HepG2 (cell line): ENCODE results near the gene TREML1. TPM values are rescaled to one million over a fixed set of nuclear protein-coding genes. Genes with fewer than 3 reads are reported as not detected.

Experiments
- ATAC-seq: fragments of 200-7000 bp; cut with Tn5 transposase; 3 replicates; pipeline ENCODE4 v1.9.1; 2020; ENCODE audit warnings: mild to moderate bottlenecking, moderate library complexity
- BruUV-seq: library from RNA; stranded (reverse); fragments of 400-500 nt; replicated peaks from 2 replicates; lab custom pipeline; 2021; lab: Mats Ljungman, UMichigan
- CTCF ChIA-PET: fragments of 300-600 bp; formaldehyde crosslinking; extraction: SDS; loops from one replicate; lab custom pipeline; 2021; ENCODE audit warnings: low total read pairs, inconsistent platforms, low intra/inter-chr PET ratio; lab: Yijun Ruan, JAX
- POLR2A ChIA-PET: fragments of 350-600 bp; sonication (Branson Sonifier 250); formaldehyde crosslinking; loops from one replicate; lab custom pipeline; 2020; ENCODE audit warnings: antibody characterized with exemption, inconsistent platforms; lab: Yijun Ruan, JAX
- DNase-seq: peaks from one replicate; pipeline ENCODE4 v3.0.0-alpha.2; 2015; ENCODE audit warnings: low spot score
- FAIRE-seq: peaks from 3 replicates; lab custom pipeline; 2011; peaks lifted over from hg19 to GRCh38; lab: Jason Lieb, UNC
- H2AFZ ChIP-seq: one replicate; pipeline ENCODE4 v1.6.1; 2011; ENCODE audit warnings: low read length, inconsistent platforms
- H3K27ac ChIP-seq: fragments of 300-600 bp; 3 replicates; pipeline ENCODE4 v1.8.0; 2011; ENCODE audit warnings: mixed run types, mild to moderate bottlenecking, mixed read lengths, low read length, inconsistent platforms; ENCODE audit not compliant: insufficient read depth; ENCODE audit errors: extremely low read length
- H3K27me3 ChIP-seq, 2 experiments: fragments of 200-600 bp in 1 of 2; 2 replicates in 1 of 2; 3 replicates in 1 of 2; pipeline versions ENCODE4 v1.6.0 to v1.8.0; 2011; ENCODE audit warnings: low read length in 2 of 2, mild to moderate bottlenecking in 2 of 2, moderate library complexity in 2 of 2, inconsistent platforms in 1 of 2; ENCODE audit not compliant: insufficient read depth in 2 of 2, control insufficient read depth in 1 of 2
- H3K36me3 ChIP-seq, 2 experiments: fragments of 200-600 bp in 1 of 2; replicated peaks in 1 of 2; 2 replicates in 1 of 2; 3 replicates in 1 of 2; pipeline versions ENCODE4 v1.5.1 to v1.8.0; 2011; ENCODE audit warnings: low read length in 2 of 2, inconsistent platforms in 1 of 2; ENCODE audit not compliant: insufficient read depth in 2 of 2, control insufficient read depth in 1 of 2
- H3K4me1 ChIP-seq: 2 replicates; pipeline ENCODE4 v1.5.1; 2012; ENCODE audit warnings: low read length, inconsistent platforms; ENCODE audit not compliant: insufficient read depth
- H3K4me2 ChIP-seq: 2 replicates; pipeline ENCODE4 v1.6.0; 2011; ENCODE audit warnings: low read depth, low read length, inconsistent platforms
- H3K4me3 ChIP-seq, 3 experiments: fragments of 200-600 bp in 1 of 3; sonication (generic), shearing (Covaris generic) in 1 of 3; replicated peaks in 1 of 3; 2 replicates each; pipeline ENCODE4 v1.5.1; 2011 to 2016; ENCODE audit warnings: low read length in 3 of 3, inconsistent platforms in 2 of 3, low read depth in 2 of 3, mild to moderate bottlenecking in 2 of 3, control low read depth in 1 of 3, mixed read lengths in 1 of 3; ENCODE audit not compliant: insufficient read depth in 1 of 3
- H3K79me2 ChIP-seq: one replicate; pipeline ENCODE4 v1.6.1; 2011; ENCODE audit warnings: low read length, inconsistent platforms; ENCODE audit not compliant: insufficient read depth
- H3K9ac ChIP-seq: 2 replicates; pipeline ENCODE4 v1.6.0; 2011; ENCODE audit warnings: mild to moderate bottlenecking, low read depth, low read length, inconsistent platforms; ENCODE audit not compliant: insufficient read depth
- H3K9me3 ChIP-seq: 2 replicates; pipeline ENCODE4 v1.5.1; 2012; ENCODE audit warnings: mild to moderate bottlenecking, low read length
- H4K20me1 ChIP-seq: 2 replicates; pipeline ENCODE4 v1.6.0; 2011; ENCODE audit warnings: inconsistent platforms, mild to moderate bottlenecking, low read length, moderate library complexity; ENCODE audit not compliant: insufficient read depth
- HNF4G ChIP-seq, 2 experiments: sonication (generic) in 1 of 2; formaldehyde crosslinking in 1 of 2; IDR thresholded peaks; 2 replicates each; pipeline versions ENCODE4 v1.4.0 to v1.6.1; 2011 to 2020; ENCODE audit warnings: borderline replicate concordance in 2 of 2, low read depth in 2 of 2, mild to moderate bottlenecking in 2 of 2, low read length in 1 of 2, missing genetic modification reagents in 1 of 2, moderate library complexity in 1 of 2
- KLF9 ChIP-seq: IDR thresholded peaks from 2 replicates; pipeline ENCODE4 v1.6.1; 2016; ENCODE audit warnings: low read depth
- MNT ChIP-seq: fragments of 450-650 bp; IDR thresholded peaks from 2 replicates; pipeline ENCODE4 v1.6.1; 2016
- NBN ChIP-seq: fragments of 450-650 bp; conservative IDR thresholded peaks from 2 replicates; pipeline ENCODE4 v1.6.1; 2017
- SMAD3 ChIP-seq: sonication (generic); formaldehyde crosslinking; IDR thresholded peaks from 2 replicates; pipeline ENCODE4 v1.4.0; 2020; ENCODE audit warnings: missing genetic modification reagents
- TCF12 ChIP-seq, 2 experiments: fragments of 450-650 bp in 1 of 2; sonication (generic) in 1 of 2; formaldehyde crosslinking in 1 of 2; IDR thresholded peaks; 2 replicates each; pipeline versions ENCODE4 v1.6.1 to v1.8.0; 2017 to 2022; ENCODE audit warnings: antibody characterized with exemption in 1 of 2, mild to moderate bottlenecking in 1 of 2, missing genetic modification reagents in 1 of 2, moderate library complexity in 1 of 2
- TMF1 ChIP-seq: sonication (generic); formaldehyde crosslinking; IDR thresholded peaks from 2 replicates; pipeline ENCODE4 v1.8.1; 2022; ENCODE audit warnings: low read depth, missing genetic modification reagents
- ZBTB7A ChIP-seq: sonication (generic); formaldehyde crosslinking; IDR thresholded peaks from 2 replicates; pipeline ENCODE4 v1.8.0; 2022; ENCODE audit warnings: mild to moderate bottlenecking, missing genetic modification reagents
- ZFP62 ChIP-seq: sonication (generic); formaldehyde crosslinking; IDR thresholded peaks from 2 replicates; pipeline ENCODE4 v1.4.0; 2020; ENCODE audit warnings: missing genetic modification reagents
- ZNF777 ChIP-seq: sonication (generic); formaldehyde crosslinking; IDR thresholded peaks from 2 replicates; pipeline ENCODE4 v1.4.0; 2020; ENCODE audit warnings: missing genetic modification reagents
- ZXDC ChIP-seq: sonication (generic); formaldehyde crosslinking; IDR thresholded peaks from 2 replicates; pipeline ENCODE4 v1.5.0; 2020; ENCODE audit warnings: mild to moderate bottlenecking, missing genetic modification reagents
- WGBS: methylation state at CpG from one replicate; pipeline ENCODE4 v1.1.6; 2017; ENCODE audit warnings: low lambda C conversion rate; 5-methylcytosine and 5-hydroxymethylcytosine counted together
- in situ Hi-C: cut with HindIII; loops from 2 replicates; pipeline ENCODE4 v1.10.0; 2017; ENCODE audit warnings: low pct_unique_long_range_greater_than_20kb; ENCODE audit not compliant: extremely low pct_ligation_motif_present
- intact Hi-C: fragments of 100-400 bp; cut with micrococcal nuclease; formaldehyde crosslinking; loops from one replicate; pipeline ENCODE4 v1.10.0; 2022; ENCODE audit not compliant: unreplicated experiment
- polyA plus RNA-seq, 8 experiments: library from polyadenylated mRNA; depleted of rRNA in 3 of 8; stranded (reverse) in 7 of 8; unstranded in 1 of 8; fragments of >200 nt; fragmentation: Illumina TruSeq in 4 of 8; extraction: Trizol in 4 of 8; gene quantifications; 2 replicates each; pipeline versions ENCODE4 v1.2.1 to v1.2.3, GENCODE V29; 2011 to 2016; ENCODE audit warnings: low read depth in 4 of 8, missing spikeins in 1 of 8, mixed read lengths in 1 of 8; ENCODE audit not compliant: insufficient read depth in 1 of 8
- total RNA-seq, 5 experiments: library from RNA; depleted of rRNA; stranded (reverse); fragments of >200 nt; fragmentation: Illumina TruSeq; extraction: Trizol; gene quantifications; 2 replicates each; pipeline ENCODE4 v1.2.3, GENCODE V29; 2016; ENCODE audit warnings: low read depth in 1 of 5
- TF ChIP-seq, protein P1 (sequence below): sonication (generic); formaldehyde crosslinking; IDR thresholded peaks from 2 replicates; pipeline ENCODE4 v1.8.0; 2022; ENCODE audit warnings: mild to moderate bottlenecking, missing genetic modification reagents, moderate library complexity
- TF ChIP-seq, protein P2 (sequence below): sonication (generic); formaldehyde crosslinking; IDR thresholded peaks from 2 replicates; pipeline ENCODE4 v1.4.0; 2020; ENCODE audit warnings: missing genetic modification reagents, borderline replicate concordance
- TF ChIP-seq, protein P3 (sequence below): sonication (generic); formaldehyde crosslinking; IDR thresholded peaks from 2 replicates; pipeline ENCODE4 v1.4.0; 2020; ENCODE audit warnings: missing genetic modification reagents, borderline replicate concordance

Gene TREML1
- total and polyA plus RNA-seq, 2 of the 13 experiments (the other 11 are each of a cell fraction or from before 2014, with no cell fraction given), result not detected

- H4K20me1 ChIP-seq, result no peaks in the 10 kb centered on the region
- H3K4me1 ChIP-seq, result peaks cover 1% of the 10 kb centered on the region; the same call in 1 of the 2 replicates
- H3K4me3 ChIP-seq, result no peak overlapping the region
- no peak overlapping the region for H3K4me2 ChIP-seq
- no peaks in the 10 kb centered on the region for H3K9me3 ChIP-seq
- H3K36me3 ChIP-seq, result no peaks in the 10 kb centered on the region
- H3K79me2 ChIP-seq, result no peaks in the 10 kb centered on the region
- no peak overlapping the region for H3K9ac ChIP-seq
- no peak for ATAC-seq
- no peak for DNase-seq
- in situ Hi-C loops, result no loop called here
- H3K27me3 ChIP-seq, result peaks cover 1 to 23% of the 10 kb centered on the region in 2 experiments; a peak in 2 of 5 replicates
- no TSS peak for BruUV-seq
- POLR2A ChIA-PET, result no interaction called here
- FAIRE-seq, result no peak
- WGBS, result 35% methylated on average over 5 of the region's 10 CpGs
- H2AFZ ChIP-seq, result no peak overlapping the region
- intact Hi-C loops, result no loop called here
- H3K27ac ChIP-seq, result no peak overlapping the region
- CTCF ChIA-PET, result no interaction called here
- TF ChIP-seq TMF1 (CRISPR knock-in tag) (no peak), HNF4G (IDR thresholded peaks at IDR 0.05; ENCODE audit: borderline replicate concordance, low read depth, low read length) (no peak), HNF4G (CRISPR knock-in tag; IDR thresholded peaks at IDR 0.05; ENCODE audit: borderline replicate concordance, low read depth) (no peak), SMAD3 (no peak), ZFP62 (no peak), NBN (no peak), MNT (no peak), ZXDC (CRISPR knock-in tag) (no peak), TCF12 (IDR thresholded peaks at IDR 0.05) (no peak), TCF12 (CRISPR knock-in tag; IDR thresholded peaks at IDR 0.05) (no peak), ZBTB7A (CRISPR knock-in tag) (no peak), KLF9 (no peak), ZNF777 (CRISPR knock-in tag) (no peak)
- TF ChIP-seq, protein P1, sequence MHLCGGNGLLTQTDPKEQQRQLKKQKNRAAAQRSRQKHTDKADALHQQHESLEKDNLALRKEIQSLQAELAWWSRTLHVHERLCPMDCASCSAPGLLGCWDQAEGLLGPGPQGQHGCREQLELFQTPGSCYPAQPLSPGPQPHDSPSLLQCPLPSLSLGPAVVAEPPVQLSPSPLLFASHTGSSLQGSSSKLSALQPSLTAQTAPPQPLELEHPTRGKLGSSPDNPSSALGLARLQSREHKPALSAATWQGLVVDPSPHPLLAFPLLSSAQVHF (CRISPR knock-in tag), result no peak
- TF ChIP-seq, protein P2, sequence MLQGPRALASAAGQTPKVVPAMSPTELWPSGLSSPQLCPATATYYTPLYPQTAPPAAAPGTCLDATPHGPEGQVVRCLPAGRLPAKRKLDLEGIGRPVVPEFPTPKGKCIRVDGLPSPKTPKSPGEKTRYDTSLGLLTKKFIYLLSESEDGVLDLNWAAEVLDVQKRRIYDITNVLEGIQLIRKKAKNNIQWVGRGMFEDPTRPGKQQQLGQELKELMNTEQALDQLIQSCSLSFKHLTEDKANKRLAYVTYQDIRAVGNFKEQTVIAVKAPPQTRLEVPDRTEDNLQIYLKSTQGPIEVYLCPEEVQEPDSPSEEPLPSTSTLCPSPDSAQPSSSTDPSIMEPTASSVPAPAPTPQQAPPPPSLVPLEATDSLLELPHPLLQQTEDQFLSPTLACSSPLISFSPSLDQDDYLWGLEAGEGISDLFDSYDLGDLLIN (CRISPR knock-in tag), result no peak
- TF ChIP-seq, protein P3, sequence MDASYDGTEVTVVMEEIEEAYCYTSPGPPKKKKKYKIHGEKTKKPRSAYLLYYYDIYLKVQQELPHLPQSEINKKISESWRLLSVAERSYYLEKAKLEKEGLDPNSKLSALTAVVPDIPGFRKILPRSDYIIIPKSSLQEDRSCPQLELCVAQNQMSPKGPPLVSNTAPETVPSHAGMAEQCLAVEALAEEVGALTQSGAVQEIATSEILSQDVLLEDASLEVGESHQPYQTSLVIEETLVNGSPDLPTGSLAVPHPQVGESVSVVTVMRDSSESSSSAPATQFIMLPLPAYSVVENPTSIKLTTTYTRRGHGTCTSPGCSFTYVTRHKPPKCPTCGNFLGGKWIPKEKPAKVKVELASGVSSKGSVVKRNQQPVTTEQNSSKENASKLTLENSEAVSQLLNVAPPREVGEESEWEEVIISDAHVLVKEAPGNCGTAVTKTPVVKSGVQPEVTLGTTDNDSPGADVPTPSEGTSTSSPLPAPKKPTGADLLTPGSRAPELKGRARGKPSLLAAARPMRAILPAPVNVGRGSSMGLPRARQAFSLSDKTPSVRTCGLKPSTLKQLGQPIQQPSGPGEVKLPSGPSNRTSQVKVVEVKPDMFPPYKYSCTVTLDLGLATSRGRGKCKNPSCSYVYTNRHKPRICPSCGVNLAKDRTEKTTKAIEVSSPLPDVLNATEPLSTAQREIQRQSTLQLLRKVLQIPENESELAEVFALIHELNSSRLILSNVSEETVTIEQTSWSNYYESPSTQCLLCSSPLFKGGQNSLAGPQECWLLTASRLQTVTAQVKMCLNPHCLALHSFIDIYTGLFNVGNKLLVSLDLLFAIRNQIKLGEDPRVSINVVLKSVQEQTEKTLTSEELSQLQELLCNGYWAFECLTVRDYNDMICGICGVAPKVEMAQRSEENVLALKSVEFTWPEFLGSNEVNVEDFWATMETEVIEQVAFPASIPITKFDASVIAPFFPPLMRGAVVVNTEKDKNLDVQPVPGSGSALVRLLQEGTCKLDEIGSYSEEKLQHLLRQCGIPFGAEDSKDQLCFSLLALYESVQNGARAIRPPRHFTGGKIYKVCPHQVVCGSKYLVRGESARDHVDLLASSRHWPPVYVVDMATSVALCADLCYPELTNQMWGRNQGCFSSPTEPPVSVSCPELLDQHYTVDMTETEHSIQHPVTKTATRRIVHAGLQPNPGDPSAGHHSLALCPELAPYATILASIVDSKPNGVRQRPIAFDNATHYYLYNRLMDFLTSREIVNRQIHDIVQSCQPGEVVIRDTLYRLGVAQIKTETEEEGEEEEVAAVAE (CRISPR knock-in tag), result no peak
These were observed 7.2 kb upstream of the TREML1 start for GRCh38 chr6:41161380-41161779.
